Endothelial cell of umbilical vein (primary cell): ENCODE measurements around the gene ITSN1. TPM values are rescaled to one million over a fixed set of nuclear protein-coding genes. Genes with fewer than 3 reads are reported as not detected.

Experiments
- BruUV-seq: library from RNA; stranded (reverse); fragments of 400-500 nt; replicated peaks from 2 replicates; lab custom pipeline; 2021; lab: Mats Ljungman, UMichigan
- CTCF ChIA-PET: fragments of 300-600, 350-600 bp; sonication (Branson Sonifier 250); formaldehyde crosslinking; loops from one replicate; lab custom pipeline; 2021; ENCODE audit warnings: antibody characterized with exemption, inconsistent platforms; lab: Charles Lee
- POLR2A ChIA-PET: fragments of 300-600, 350-600 bp; sonication (Branson Sonifier 250); formaldehyde crosslinking; loops from one replicate; lab custom pipeline; 2021; ENCODE audit warnings: antibody characterized with exemption, inconsistent platforms; lab: Charles Lee
- DNase-seq: peaks from one replicate; pipeline ENCODE4 v3.0.0-alpha.2; 2011; ENCODE audit warnings: low read depth, low spot score
- FAIRE-seq: peaks from 2 replicates; lab custom pipeline; 2011; peaks lifted over from hg19 to GRCh38; lab: Jason Lieb, UNC
- H2AFZ ChIP-seq: 2 replicates; pipeline ENCODE4 v1.6.0; 2012; ENCODE audit warnings: low read depth, low read length, control low read depth, inconsistent platforms
- H3K27ac ChIP-seq: 2 replicates; pipeline ENCODE4 v1.5.1; 2011; ENCODE audit warnings: low read depth, mild to moderate bottlenecking, control low read depth, low read length, moderate library complexity; ENCODE audit not compliant: insufficient read depth
- H3K27me3 ChIP-seq, 2 experiments: 2 replicates each; pipeline versions ENCODE4 v1.6.0 to v1.6.1; 2011; ENCODE audit warnings: low read length in 2 of 2, mixed read lengths in 1 of 2; ENCODE audit not compliant: control insufficient read depth in 2 of 2, insufficient read depth in 2 of 2
- H3K36me3 ChIP-seq, 2 experiments: 2 replicates in 1 of 2; 3 replicates in 1 of 2; pipeline ENCODE4 v1.5.1; 2011; ENCODE audit warnings: low read length in 2 of 2, mild to moderate bottlenecking in 1 of 2, moderate library complexity in 1 of 2; ENCODE audit not compliant: control insufficient read depth in 2 of 2, insufficient read depth in 2 of 2; ENCODE audit errors: extremely low read depth in 1 of 2
- H3K4me1 ChIP-seq: 3 replicates; pipeline ENCODE4 v1.5.1; 2011; ENCODE audit warnings: mild to moderate bottlenecking, low read length; ENCODE audit not compliant: control insufficient read depth, insufficient read depth; ENCODE audit errors: extremely low read depth
- H3K4me2 ChIP-seq: 2 replicates; pipeline ENCODE4 v1.6.1; 2011; ENCODE audit warnings: low read length, control low read depth, mixed read lengths; ENCODE audit not compliant: insufficient read depth
- H3K4me3 ChIP-seq, 3 experiments: fragments of 200-600 bp in 1 of 3; sonication (generic), shearing (Covaris generic) in 1 of 3; replicated peaks in 1 of 3; 2 replicates each; pipeline ENCODE4 v1.5.1; 2011 to 2016; ENCODE audit warnings: control low read depth in 3 of 3, low read length in 3 of 3, mild to moderate bottlenecking in 2 of 3, inconsistent platforms in 1 of 3, low read depth in 1 of 3, moderate library complexity in 1 of 3; ENCODE audit not compliant: insufficient read depth in 1 of 3
- H3K79me2 ChIP-seq: 2 replicates; pipeline ENCODE4 v1.6.0; 2012; ENCODE audit warnings: low read length, inconsistent platforms; ENCODE audit not compliant: control insufficient read depth, insufficient read depth
- H3K9ac ChIP-seq: replicated peaks from 2 replicates; pipeline ENCODE3; 2011; ENCODE audit warnings: low read length, control low read depth; ENCODE audit not compliant: insufficient read depth; ENCODE audit errors: extremely low read depth
- H3K9me1 ChIP-seq: replicated peaks from 3 replicates; pipeline ENCODE4 v1.6.0; 2011; ENCODE audit warnings: mild to moderate bottlenecking, low read length; ENCODE audit not compliant: control insufficient read depth, insufficient read depth; ENCODE audit errors: extremely low read depth
- H3K9me3 ChIP-seq: replicated peaks from 2 replicates; pipeline ENCODE4 v1.5.1; 2012; ENCODE audit warnings: low read length, inconsistent platforms; ENCODE audit not compliant: control insufficient read depth, insufficient read depth
- H4K20me1 ChIP-seq: replicated peaks from 2 replicates; pipeline ENCODE3; 2011; ENCODE audit warnings: mild to moderate bottlenecking, low read length; ENCODE audit not compliant: control insufficient read depth, insufficient read depth; ENCODE audit errors: extremely low read depth
- EZH2 ChIP-seq: IDR thresholded peaks from 2 replicates; pipeline ENCODE4 v1.6.1; 2012; ENCODE audit warnings: borderline replicate concordance, low read depth, mild to moderate bottlenecking, moderate library complexity, low read length, inconsistent platforms; ENCODE audit not compliant: severe bottlenecking
- FOS ChIP-seq: IDR thresholded peaks from 2 replicates; pipeline ENCODE4 v1.6.1; 2011; ENCODE audit warnings: mild to moderate bottlenecking, low read length, moderate library complexity, borderline replicate concordance; ENCODE audit not compliant: insufficient read depth
- GATA2 ChIP-seq: IDR thresholded peaks from 2 replicates; pipeline ENCODE4 v1.7.0; 2011; ENCODE audit warnings: low read depth, mild to moderate bottlenecking, moderate library complexity, mixed read lengths, low read length; ENCODE audit not compliant: insufficient read length, insufficient read depth
- JUN ChIP-seq: IDR thresholded peaks from 2 replicates; pipeline ENCODE4 v1.6.1; 2011; ENCODE audit warnings: borderline replicate concordance, low read depth; ENCODE audit not compliant: insufficient read length, insufficient read depth
- MYC ChIP-seq: IDR thresholded peaks from one replicate; pipeline ENCODE4 v1.6.1; 2011; ENCODE audit warnings: mild to moderate bottlenecking, low read depth, low read length
- POLR2A ChIP-seq: IDR thresholded peaks from 2 replicates; pipeline ENCODE4 v1.6.1; 2012; ENCODE audit warnings: low read depth, mild to moderate bottlenecking, control low read depth, low read length
- POLR2AphosphoS5 ChIP-seq: IDR thresholded peaks from 2 replicates; pipeline ENCODE4 v1.6.1; 2012; ENCODE audit warnings: low read depth, mild to moderate bottlenecking, control low read depth, low read length, moderate library complexity; ENCODE audit not compliant: insufficient read depth
- dilution Hi-C: fragments of 300-500 bp; cut with MboI; formaldehyde crosslinking; loops from one replicate; pipeline ENCODE4 v1.15.0; 2019; ENCODE audit warnings: low sequenced_read_pairs; ENCODE audit not compliant: extremely low pct_ligation_motif_present
- intact Hi-C: fragments of 100-400 bp; cut with micrococcal nuclease; formaldehyde crosslinking; loops from one replicate; pipeline ENCODE4 v1.10.0; 2022
- polyA plus RNA-seq, 4 experiments: library from polyadenylated mRNA; depleted of rRNA in 3 of 4; stranded (reverse) in 3 of 4; unstranded in 1 of 4; fragments of >200 nt; gene quantifications; 2 replicates each; pipeline versions ENCODE4 v1.2.1 to v1.2.3, GENCODE V29; 2011 to 2012; ENCODE audit warnings: missing spikeins in 1 of 4
- total RNA-seq: library from RNA; stranded (reverse); gene quantifications from 2 replicates; pipeline ENCODE4 v1.2.3, GENCODE V29; 2021
- TF ChIP-seq, protein P1 (sequence below), 2 donors: IDR thresholded peaks; 1 replicate in 1 of 2; 2 replicates in 1 of 2; pipeline ENCODE4 v1.5.1; 2011; ENCODE audit warnings: low read length in 2 of 2, mild to moderate bottlenecking in 2 of 2, moderate library complexity in 2 of 2, control low read depth in 1 of 2, inconsistent platforms in 1 of 2, low read depth in 1 of 2; ENCODE audit not compliant: insufficient read depth in 1 of 2; ENCODE audit errors: extremely low read depth in 1 of 2
- TF ChIP-seq, protein P2 (sequence below): IDR thresholded peaks from 2 replicates; pipeline ENCODE4 v1.6.1; 2011; ENCODE audit not compliant: insufficient read depth, insufficient read length

ITSN1 gene
- total and polyA plus RNA-seq, 2 donors (not counting 3 experiments of a cell fraction or from before 2014, with no cell fraction given) = 72.2 to 86.8 TPM

DNA sequence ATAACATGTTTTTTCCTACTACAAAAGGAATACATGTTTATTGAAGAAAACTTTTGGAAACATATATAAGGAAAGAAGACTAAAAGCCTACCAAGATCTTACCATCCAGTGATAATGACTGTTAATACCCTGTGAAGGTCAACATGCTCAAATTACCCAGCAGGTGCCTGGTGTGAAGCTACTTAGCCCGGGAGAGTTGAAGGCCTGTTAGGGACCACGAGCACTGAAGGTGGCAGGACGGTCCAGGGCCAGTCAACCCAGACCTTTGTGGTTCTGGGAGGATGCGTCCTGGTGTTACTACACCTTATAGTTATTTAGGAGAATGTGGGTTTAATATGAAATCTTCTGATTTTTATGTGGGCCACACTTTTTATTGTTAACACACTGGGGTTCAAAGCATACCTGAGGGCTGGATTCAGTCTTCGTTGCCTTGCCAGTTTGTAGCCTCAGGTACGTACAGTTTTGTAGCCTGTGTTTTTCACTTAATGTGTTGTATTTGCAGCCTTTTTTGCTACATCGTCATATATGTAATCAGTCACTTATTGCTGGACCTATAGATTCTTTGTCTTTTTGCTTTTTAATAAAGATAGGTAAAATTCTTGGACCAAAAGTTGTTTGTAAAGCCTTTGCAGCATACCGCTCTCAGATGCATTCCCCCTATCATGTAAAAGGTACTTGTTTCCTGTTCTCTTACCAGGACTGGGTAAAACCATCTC lies 9.8 kb downstream of the ITSN1 start:
- CTCF ChIA-PET = no interaction called here
- dilution Hi-C loops = no loop called here
- no peak for FAIRE-seq

More for the DNA sequence above, 9.8 kb downstream of the ITSN1 start:
- POLR2A ChIA-PET = no interaction called here
- DNase-seq = no peak
- no peak overlapping the region for H3K4me3 ChIP-seq
- no peak overlapping the region for H3K4me2 ChIP-seq
- H3K4me1 ChIP-seq = peaks cover 41% of the 10 kb centered on the region
- H2AFZ ChIP-seq = no peak overlapping the region
- no peaks in the 10 kb centered on the region for H3K9me3 ChIP-seq
- H3K9ac ChIP-seq = no peak overlapping the region
- intact Hi-C loops = no loop called here
- no peaks in the 10 kb centered on the region for H3K9me1 ChIP-seq
- H3K27ac ChIP-seq = no peak overlapping the region
- H4K20me1 ChIP-seq = no peaks in the 10 kb centered on the region
- H3K27me3 ChIP-seq = no peaks in the 10 kb centered on the region
- H3K36me3 ChIP-seq = no peaks in the 10 kb centered on the region
- no TSS peak for BruUV-seq
- peaks cover 77% of the 10 kb centered on the region for H3K79me2 ChIP-seq
- TF ChIP-seq, protein P1, sequence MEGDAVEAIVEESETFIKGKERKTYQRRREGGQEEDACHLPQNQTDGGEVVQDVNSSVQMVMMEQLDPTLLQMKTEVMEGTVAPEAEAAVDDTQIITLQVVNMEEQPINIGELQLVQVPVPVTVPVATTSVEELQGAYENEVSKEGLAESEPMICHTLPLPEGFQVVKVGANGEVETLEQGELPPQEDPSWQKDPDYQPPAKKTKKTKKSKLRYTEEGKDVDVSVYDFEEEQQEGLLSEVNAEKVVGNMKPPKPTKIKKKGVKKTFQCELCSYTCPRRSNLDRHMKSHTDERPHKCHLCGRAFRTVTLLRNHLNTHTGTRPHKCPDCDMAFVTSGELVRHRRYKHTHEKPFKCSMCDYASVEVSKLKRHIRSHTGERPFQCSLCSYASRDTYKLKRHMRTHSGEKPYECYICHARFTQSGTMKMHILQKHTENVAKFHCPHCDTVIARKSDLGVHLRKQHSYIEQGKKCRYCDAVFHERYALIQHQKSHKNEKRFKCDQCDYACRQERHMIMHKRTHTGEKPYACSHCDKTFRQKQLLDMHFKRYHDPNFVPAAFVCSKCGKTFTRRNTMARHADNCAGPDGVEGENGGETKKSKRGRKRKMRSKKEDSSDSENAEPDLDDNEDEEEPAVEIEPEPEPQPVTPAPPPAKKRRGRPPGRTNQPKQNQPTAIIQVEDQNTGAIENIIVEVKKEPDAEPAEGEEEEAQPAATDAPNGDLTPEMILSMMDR (IDR thresholded peaks at IDR 0.05; ENCODE audit: extremely low read depth in 1 of 2, insufficient read depth in 1 of 2, low read depth in 1 of 2, low read length in 2 of 2) = no peak
- TF ChIP-seq EZH2 (no peak), MYC (no peak), JUN (no peak), POLR2AphosphoS5 (no peak), GATA2 (no peak), FOS (no peak), POLR2A (no peak)
- TF ChIP-seq, protein P2, sequence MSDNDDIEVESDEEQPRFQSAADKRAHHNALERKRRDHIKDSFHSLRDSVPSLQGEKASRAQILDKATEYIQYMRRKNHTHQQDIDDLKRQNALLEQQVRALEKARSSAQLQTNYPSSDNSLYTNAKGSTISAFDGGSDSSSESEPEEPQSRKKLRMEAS = no peak
